Mucosa of rectum (tissue), 2 donors: ENCODE data around the gene LTBP2.

ENCODE experiments used
- H3K27ac ChIP-seq, 2 donors: one replicate each; pipeline ENCODE4 v1.7.0; 2013; ENCODE audit warnings: inconsistent platforms in 2 of 2, low read depth in 2 of 2, low read length in 2 of 2
- H3K27me3 ChIP-seq, 2 donors: one replicate each; pipeline ENCODE4 v1.7.0; 2013; ENCODE audit warnings: low read length in 2 of 2; ENCODE audit not compliant: control insufficient read depth in 2 of 2, insufficient read depth in 2 of 2
- H3K36me3 ChIP-seq, 2 donors: one replicate each; pipeline ENCODE4 v1.7.0; 2013; ENCODE audit warnings: low read length in 2 of 2; ENCODE audit not compliant: control insufficient read depth in 2 of 2, insufficient read depth in 2 of 2
- H3K4me1 ChIP-seq, 2 donors: one replicate each; pipeline ENCODE4 v1.7.0; 2013; ENCODE audit warnings: low read length in 2 of 2, mild to moderate bottlenecking in 1 of 2; ENCODE audit not compliant: control insufficient read depth in 2 of 2, insufficient read depth in 2 of 2
- H3K4me3 ChIP-seq, 2 donors: one replicate each; pipeline ENCODE4 v1.7.0; 2013; ENCODE audit warnings: low read length in 2 of 2
- H3K9ac ChIP-seq, 2 donors: one replicate each; pipeline ENCODE4 v1.7.0; 2013; ENCODE audit warnings: low read length in 2 of 2, low read depth in 1 of 2, mild to moderate bottlenecking in 1 of 2
- H3K9me3 ChIP-seq, 2 donors: one replicate each; pipeline ENCODE4 v1.7.0; 2013; ENCODE audit warnings: low read length in 2 of 2; ENCODE audit not compliant: control insufficient read depth in 2 of 2
- donor health status: healthy.
- donor health status: Normal muscosa, but diverticular disease.

LTBP2 gene

GRCh38 chr14:74531467-74531866 is 80.6 kb downstream of the LTBP2 start:
- Histone ChIP-seq H3K4me1 (no peaks in the 10 kb centered on the region), H3K9me3 (no peaks in the 10 kb centered on the region), H3K9ac (no peak overlapping the region), H3K36me3 (no peaks in the 10 kb centered on the region), H3K4me3 (no peak overlapping the region), H3K27ac (no peak overlapping the region), H3K27me3 (no peaks in the 10 kb centered on the region)

GRCh38 chr14:74531006-74531405 is 81.0 kb downstream of the LTBP2 start:
- Histone ChIP-seq H3K4me3 (no peak overlapping the region), H3K4me1 (no peaks in the 10 kb centered on the region), H3K9ac (no peak overlapping the region), H3K27ac (no peak overlapping the region), H3K9me3 (no peaks in the 10 kb centered on the region), H3K27me3 (no peaks in the 10 kb centered on the region), H3K36me3 (no peaks in the 10 kb centered on the region)

GRCh38 chr14:74528886-74529285 is 83.2 kb downstream of the LTBP2 start:
- H3K9me3 ChIP-seq: no peaks in the 10 kb centered on the region
- no peak overlapping the region for H3K4me3 ChIP-seq
- no peaks in the 10 kb centered on the region for H3K27me3 ChIP-seq
- no peaks in the 10 kb centered on the region for H3K4me1 ChIP-seq
- H3K27ac ChIP-seq: no peak overlapping the region
- no peaks in the 10 kb centered on the region for H3K36me3 ChIP-seq
- no peak overlapping the region for H3K9ac ChIP-seq

- Histone ChIP-seq H3K27me3 (no peaks in the 10 kb centered on the region), H3K9ac (no peak overlapping the region), H3K4me1 (no peaks in the 10 kb centered on the region), H3K4me3 (no peak overlapping the region), H3K9me3 (no peaks in the 10 kb centered on the region), H3K27ac (no peak overlapping the region), H3K36me3 (no peaks in the 10 kb centered on the region)
These were observed 83.6 kb downstream of the LTBP2 start for GRCh38 chr14:74528406-74528805.

GRCh38 chr14:74527736-74528280 is 84.2 kb downstream of the LTBP2 start:
- H3K9me3 ChIP-seq: no peaks in the 10 kb centered on the region
- no peak overlapping the region for H3K27ac ChIP-seq
- no peak overlapping the region for H3K9ac ChIP-seq
- no peaks in the 10 kb centered on the region for H3K36me3 ChIP-seq
- H3K4me1 ChIP-seq: no peaks in the 10 kb centered on the region
- H3K27me3 ChIP-seq: no peaks in the 10 kb centered on the region
- no peak overlapping the region for H3K4me3 ChIP-seq

- no peak overlapping the region for H3K27ac ChIP-seq
- H3K4me1 ChIP-seq: no peaks in the 10 kb centered on the region
- H3K9me3 ChIP-seq: no peaks in the 10 kb centered on the region
- H3K4me3 ChIP-seq: no peak overlapping the region
- no peaks in the 10 kb centered on the region for H3K36me3 ChIP-seq
- no peaks in the 10 kb centered on the region for H3K27me3 ChIP-seq
- H3K9ac ChIP-seq: no peak overlapping the region
These were observed 85.0 kb downstream of the LTBP2 start for GRCh38 chr14:74526854-74527585.

GRCh38 chr14:74525361-74525851 is 86.6 kb downstream of the LTBP2 start:
- Histone ChIP-seq H3K4me1 (no peaks in the 10 kb centered on the region), H3K36me3 (no peaks in the 10 kb centered on the region), H3K9me3 (no peaks in the 10 kb centered on the region), H3K9ac (no peak overlapping the region), H3K27me3 (peaks cover 0 to 2% of the 10 kb centered on the region in 2 donors), H3K27ac (no peak overlapping the region), H3K4me3 (no peak overlapping the region)

- H3K27ac ChIP-seq: no peak overlapping the region
- no peaks in the 10 kb centered on the region for H3K4me1 ChIP-seq
- H3K9me3 ChIP-seq: no peaks in the 10 kb centered on the region
- no peaks in the 10 kb centered on the region for H3K36me3 ChIP-seq
- no peak overlapping the region for H3K9ac ChIP-seq
- H3K4me3 ChIP-seq: no peak overlapping the region
- H3K27me3 ChIP-seq: peaks cover 0 to 2% of the 10 kb centered on the region in 2 donors
These were observed 87.3 kb downstream of the LTBP2 start for GRCh38 chr14:74524812-74525135.

- Histone ChIP-seq H3K27ac (no peak overlapping the region), H3K9me3 (no peaks in the 10 kb centered on the region), H3K9ac (no peak overlapping the region), H3K27me3 (peaks cover 0 to 2% of the 10 kb centered on the region in 2 donors), H3K4me1 (no peaks in the 10 kb centered on the region), H3K36me3 (no peaks in the 10 kb centered on the region), H3K4me3 (no peak overlapping the region)
These were observed 87.8 kb downstream of the LTBP2 start for GRCh38 chr14:74524076-74524811.

GRCh38 chr14:74522740-74523139 is 89.3 kb downstream of the LTBP2 start:
- Histone ChIP-seq H3K36me3 (no peaks in the 10 kb centered on the region), H3K9me3 (no peaks in the 10 kb centered on the region), H3K4me3 (no peak overlapping the region), H3K27me3 (peaks cover 0 to 2% of the 10 kb centered on the region in 2 donors), H3K27ac (no peak overlapping the region), H3K4me1 (no peaks in the 10 kb centered on the region), H3K9ac (no peak overlapping the region)
